Neural crest cell (in vitro differentiated cells): ENCODE measurements around the gene DUSP19. TPM values are rescaled to one million over a fixed set of nuclear protein-coding genes. Genes with fewer than 3 reads are reported as not detected.
"Not testable (repeated sequence)": the region's sequence is repeated elsewhere in the genome, so short reads cannot be mapped to it uniquely, and the experiment has no call there.

Source experiments
- DNase-seq: peaks from one replicate; pipeline ENCODE4 v3.0.0; 2021; ENCODE audit warnings: low read depth, mixed read lengths, low spot score
- H3K27ac Mint-ChIP-seq: one replicate; pipeline ENCODE4 v1.8.0; 2021; ENCODE audit warnings: mild to moderate bottlenecking, mixed read lengths; ENCODE audit not compliant: unreplicated experiment
- H3K27me3 Mint-ChIP-seq: 2 replicates; pipeline ENCODE4 v1.8.0; 2021; ENCODE audit warnings: low read depth, mild to moderate bottlenecking, mixed read lengths
- H3K36me3 Mint-ChIP-seq: 2 replicates; pipeline ENCODE4 v1.8.0; 2021; ENCODE audit warnings: low read depth, mild to moderate bottlenecking, mixed read lengths
- H3K4me1 Mint-ChIP-seq: 2 replicates; pipeline ENCODE4 v1.8.0; 2021; ENCODE audit warnings: mixed read lengths
- H3K4me3 Mint-ChIP-seq: one replicate; pipeline ENCODE4 v1.8.0; 2021; ENCODE audit warnings: mild to moderate bottlenecking, mixed read lengths
- H3K9me3 Mint-ChIP-seq: 2 replicates; pipeline ENCODE4 v1.8.0; 2021; ENCODE audit warnings: mixed read lengths
- CTCF ChIP-seq: fragments of 200-600 bp; sonication (generic); conservative IDR thresholded peaks from 2 replicates; pipeline ENCODE4 v1.5.0; 2021; ENCODE audit warnings: antibody characterized with exemption, mild to moderate bottlenecking
- total RNA-seq: library from RNA; stranded (reverse); gene quantifications from 2 replicates; pipeline ENCODE4 v1.2.1, GENCODE V29; 2021

DUSP19 gene
- total RNA-seq, 1 donor from 2014 or later: 3.5 TPM

DNA sequence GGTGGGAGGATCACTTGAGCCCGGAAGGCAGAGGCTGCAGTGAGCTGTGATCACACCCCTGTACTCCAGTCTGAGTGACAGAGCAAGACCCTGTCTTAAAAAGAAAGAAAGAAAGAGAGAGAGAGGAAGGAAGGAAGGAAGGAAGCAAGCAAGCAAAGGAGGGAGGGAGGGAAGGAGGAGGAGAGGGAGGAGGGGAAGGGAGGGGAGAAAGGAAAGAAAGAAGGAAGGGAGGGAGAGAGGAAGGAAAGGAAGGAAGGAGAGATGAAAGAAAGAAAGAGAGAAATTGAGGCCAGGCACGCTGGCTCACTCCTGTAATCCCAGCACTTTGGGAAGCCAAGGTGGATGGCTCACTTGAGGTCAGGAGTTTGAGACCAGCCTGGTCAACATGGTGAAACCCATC, 37.9 kb upstream of the DUSP19 start:
- no peaks in the 10 kb centered on the region for H3K36me3 Mint-ChIP-seq
- H3K9me3 Mint-ChIP-seq: peaks cover 3% of the 10 kb centered on the region
- peaks cover 20% of the 10 kb centered on the region for H3K4me1 Mint-ChIP-seq
- H3K27me3 Mint-ChIP-seq: peaks cover 25% of the 10 kb centered on the region
- no peak for DNase-seq
- no peak overlapping the region for H3K4me3 Mint-ChIP-seq
- no peak for TF ChIP-seq CTCF
- H3K27ac Mint-ChIP-seq: no peak overlapping the region

DNA sequence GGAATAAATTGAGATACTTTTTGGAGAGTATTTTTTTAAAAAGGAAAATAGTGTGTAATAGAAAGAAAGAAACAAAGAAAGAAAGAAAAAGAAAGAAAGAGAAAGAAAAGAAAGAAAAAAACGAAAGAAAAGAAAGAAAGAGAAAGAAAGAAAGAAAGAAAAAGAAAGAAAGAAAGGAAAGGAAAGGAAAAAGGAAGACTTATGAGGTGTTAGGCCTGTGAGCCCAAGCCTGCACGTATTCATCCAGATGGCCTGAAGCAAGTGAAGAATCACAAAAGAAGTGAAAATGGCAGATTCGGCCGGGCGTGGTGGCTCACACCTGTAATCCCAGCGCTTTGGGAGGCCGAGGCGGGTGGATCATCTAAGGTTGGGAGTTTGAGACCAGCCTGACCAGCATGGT, 35.0 kb upstream of the DUSP19 start:
- H3K4me1 Mint-ChIP-seq, H3K27ac Mint-ChIP-seq, H3K36me3 Mint-ChIP-seq, H3K4me3 Mint-ChIP-seq, DNase-seq, H3K9me3 Mint-ChIP-seq: not testable (repeated sequence)
- peaks cover 26% of the 10 kb centered on the region for H3K27me3 Mint-ChIP-seq

DNA sequence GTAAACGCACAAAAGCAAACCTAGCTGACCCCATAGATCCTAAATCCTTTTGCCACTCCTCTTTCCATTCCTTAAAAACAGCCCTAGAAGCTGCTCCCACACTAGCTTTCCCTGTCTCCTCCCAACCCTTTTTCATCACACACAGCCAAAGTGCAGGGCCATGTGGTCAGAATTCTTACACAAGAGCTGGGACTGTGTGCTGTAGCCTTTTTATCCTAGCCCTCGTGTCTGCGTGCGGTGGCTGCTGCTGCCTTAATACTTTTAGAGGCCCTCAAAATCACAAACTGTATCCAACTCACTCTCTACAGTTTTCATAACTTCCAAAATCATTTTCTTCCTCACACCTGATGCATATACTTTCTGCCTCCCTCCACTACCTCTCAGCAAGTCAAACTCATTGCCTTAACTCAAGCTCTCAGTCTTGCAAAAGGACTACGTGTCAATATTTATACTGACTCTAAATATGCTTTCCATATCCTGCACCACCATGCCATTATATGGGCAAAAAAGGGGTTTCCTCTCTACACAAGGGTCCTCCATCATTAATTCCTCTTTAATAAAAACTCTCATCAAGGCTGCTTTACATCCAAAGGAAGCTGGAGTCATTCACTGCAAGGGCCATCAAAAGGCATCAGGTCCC, 30.9 kb upstream of the DUSP19 start:
- not testable (repeated sequence) for H3K27ac Mint-ChIP-seq, H3K4me3 Mint-ChIP-seq, H3K4me1 Mint-ChIP-seq, DNase-seq, H3K9me3 Mint-ChIP-seq, H3K36me3 Mint-ChIP-seq, H3K27me3 Mint-ChIP-seq

- H3K4me3 Mint-ChIP-seq: no peak overlapping the region
- peaks cover 3% of the 10 kb centered on the region for H3K9me3 Mint-ChIP-seq
- H3K27me3 Mint-ChIP-seq: peaks cover 7% of the 10 kb centered on the region
- no peak overlapping the region for H3K27ac Mint-ChIP-seq
- no peak for TF ChIP-seq CTCF
- DNase-seq: no peak
- H3K4me1 Mint-ChIP-seq: no peaks in the 10 kb centered on the region
- H3K36me3 Mint-ChIP-seq: no peaks in the 10 kb centered on the region
Observed at GRCh38 chr2:183049420-183049819, 29.1 kb upstream of the DUSP19 start.

DNA sequence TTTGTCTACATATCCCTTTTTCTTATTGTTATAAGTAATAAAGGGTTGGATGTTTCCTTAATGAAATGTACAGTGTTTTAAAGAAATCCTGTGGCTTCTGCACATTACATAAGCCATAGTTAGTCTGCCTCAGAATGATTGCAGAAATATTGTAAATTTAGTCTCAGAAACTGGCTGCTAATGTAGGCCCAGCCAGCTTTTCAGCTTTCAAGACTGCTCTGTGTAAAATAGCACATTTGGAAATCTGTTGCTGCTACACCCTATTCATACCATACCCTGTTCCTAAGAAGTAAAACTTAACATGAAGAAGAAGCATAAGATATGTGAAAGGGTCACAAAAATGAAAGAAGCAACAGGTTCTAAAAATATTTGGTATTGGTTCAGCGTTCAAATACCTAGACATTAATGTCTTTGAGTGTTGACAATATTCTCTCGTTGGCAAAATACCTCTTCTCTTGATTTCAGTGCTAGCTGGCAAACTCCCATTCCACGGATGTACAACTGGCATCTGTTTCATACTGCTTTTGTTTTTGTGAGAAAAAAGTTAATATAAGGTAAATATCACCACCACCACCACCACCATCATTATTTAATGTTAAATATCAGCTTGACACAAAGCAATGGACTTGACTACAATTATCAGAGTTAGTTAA, 21.1 kb upstream of the DUSP19 start:
- Mint-ChIP-seq H3K27ac (no peak overlapping the region), H3K4me1 (peaks cover 8% of the 10 kb centered on the region)

GRCh38 chr2:183059561-183059960, 19.0 kb upstream of the DUSP19 start:
- H3K4me1 Mint-ChIP-seq: peaks cover 28% of the 10 kb centered on the region
- no peak for TF ChIP-seq CTCF
- peaks cover 4% of the 10 kb centered on the region for H3K9me3 Mint-ChIP-seq
- no peak for DNase-seq
- H3K27ac Mint-ChIP-seq: peak overlapping the region; percentile 50
- no peaks in the 10 kb centered on the region for H3K36me3 Mint-ChIP-seq
- H3K27me3 Mint-ChIP-seq: no peaks in the 10 kb centered on the region
- no peak overlapping the region for H3K4me3 Mint-ChIP-seq

More for the DNA sequence above, 21.1 kb upstream of the DUSP19 start:
- Mint-ChIP-seq H3K4me3 (no peak overlapping the region), H3K27me3 (no peaks in the 10 kb centered on the region), H3K36me3 (no peaks in the 10 kb centered on the region), H3K9me3 (peaks cover 4% of the 10 kb centered on the region)
- no peak for TF ChIP-seq CTCF
- no peak for DNase-seq
